HEK293T (cell line): ENCODE data around the gene CFAP74.

Experiments
- BHLHE40 ChIP-seq: fragments of 450-650 bp; IDR thresholded peaks from 2 replicates; pipeline ENCODE4 v1.6.1; 2016; ENCODE audit warnings: mild to moderate bottlenecking, moderate library complexity, borderline replicate concordance
- CTBP1 ChIP-seq: fragments of 450-650 bp; IDR thresholded peaks from 2 replicates; pipeline ENCODE4 v1.6.1; 2016; ENCODE audit warnings: borderline replicate concordance
- ELF4 ChIP-seq: fragments of 450-650 bp; IDR thresholded peaks from 2 replicates; pipeline ENCODE4 v1.6.1; 2017; ENCODE audit warnings: antibody characterized with exemption
- FOXK2 ChIP-seq: fragments of 450-650 bp; IDR thresholded peaks from 2 replicates; pipeline ENCODE4 v1.6.1; 2016; ENCODE audit warnings: mild to moderate bottlenecking
- FOXM1 ChIP-seq: fragments of 450-650 bp; IDR thresholded peaks from 2 replicates; pipeline ENCODE4 v1.6.1; 2017; ENCODE audit warnings: mild to moderate bottlenecking, borderline replicate concordance
- HDGF ChIP-seq: fragments of 450-650 bp; IDR thresholded peaks from 2 replicates; pipeline ENCODE4 v1.6.1; 2017; ENCODE audit warnings: antibody characterized with exemption, borderline replicate concordance
- LEF1 ChIP-seq: fragments of 450-650 bp; IDR thresholded peaks from 2 replicates; pipeline ENCODE4 v1.6.1; 2017; ENCODE audit warnings: mild to moderate bottlenecking, borderline replicate concordance
- NFRKB ChIP-seq: fragments of 450-650 bp; IDR thresholded peaks from 2 replicates; pipeline ENCODE4 v1.6.1; 2016; ENCODE audit warnings: mild to moderate bottlenecking, moderate library complexity
- SP1 ChIP-seq: fragments of 450-650 bp; IDR thresholded peaks from 2 replicates; pipeline ENCODE4 v1.6.1; 2017
- SUZ12 ChIP-seq: fragments of 450-650 bp; IDR thresholded peaks from 2 replicates; pipeline ENCODE4 v1.6.1; 2016; ENCODE audit warnings: mild to moderate bottlenecking
- ZNF384 ChIP-seq: fragments of 450-650 bp; IDR thresholded peaks from 2 replicates; pipeline ENCODE4 v1.6.1; 2016
- TF ChIP-seq, protein P1 (sequence below): fragments of 450-650 bp; IDR thresholded peaks from 2 replicates; pipeline ENCODE4 v1.6.1; 2016

DNA sequence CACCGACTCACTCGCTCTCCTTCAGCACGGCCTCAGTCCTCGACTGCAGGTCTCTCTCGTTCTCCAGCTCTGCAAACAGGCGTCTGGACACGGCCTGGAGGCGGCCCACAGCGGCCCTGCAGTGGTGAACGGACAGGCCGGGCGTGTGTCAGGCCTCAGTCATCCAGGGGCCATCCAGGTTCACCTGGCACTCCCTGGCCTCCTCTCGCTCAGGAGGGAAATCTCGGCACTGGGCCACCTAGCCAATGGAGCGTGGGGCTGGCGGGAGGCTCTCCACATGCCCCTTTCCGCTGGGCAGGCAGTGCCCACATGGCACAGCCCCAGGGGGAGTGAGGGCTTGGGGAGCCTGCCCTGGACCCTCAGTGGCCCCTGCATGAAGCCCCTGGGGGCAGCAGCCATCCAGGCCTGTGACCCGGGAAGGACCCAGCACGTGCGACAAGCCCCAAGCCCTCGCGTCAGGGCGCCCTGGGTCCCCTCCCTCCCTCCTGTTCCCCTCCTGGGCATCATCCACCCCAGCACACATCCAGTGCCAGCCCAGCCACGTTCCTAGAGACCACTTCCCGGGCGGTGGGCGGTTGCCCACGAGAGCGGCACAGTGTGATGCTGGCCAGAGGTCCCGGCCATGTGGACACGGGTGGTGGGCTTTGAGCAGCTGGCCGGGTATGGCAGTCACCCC is 18.1 kb downstream of the CFAP74 start:
- no peak for TF ChIP-seq HDGF
- TF ChIP-seq ELF4 = no peak
- TF ChIP-seq FOXK2 = no peak
- no peak for TF ChIP-seq NFRKB
- TF ChIP-seq SP1 = no peak
- no peak for TF ChIP-seq SUZ12
- no peak for TF ChIP-seq FOXM1
- no peak for TF ChIP-seq ZNF384
- TF ChIP-seq, protein P1, sequence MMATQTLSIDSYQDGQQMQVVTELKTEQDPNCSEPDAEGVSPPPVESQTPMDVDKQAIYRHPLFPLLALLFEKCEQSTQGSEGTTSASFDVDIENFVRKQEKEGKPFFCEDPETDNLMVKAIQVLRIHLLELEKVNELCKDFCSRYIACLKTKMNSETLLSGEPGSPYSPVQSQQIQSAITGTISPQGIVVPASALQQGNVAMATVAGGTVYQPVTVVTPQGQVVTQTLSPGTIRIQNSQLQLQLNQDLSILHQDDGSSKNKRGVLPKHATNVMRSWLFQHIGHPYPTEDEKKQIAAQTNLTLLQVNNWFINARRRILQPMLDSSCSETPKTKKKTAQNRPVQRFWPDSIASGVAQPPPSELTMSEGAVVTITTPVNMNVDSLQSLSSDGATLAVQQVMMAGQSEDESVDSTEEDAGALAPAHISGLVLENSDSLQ = no peak
- TF ChIP-seq LEF1 = no peak
- TF ChIP-seq CTBP1 = no peak
- no peak for TF ChIP-seq BHLHE40
